Heart right ventricle (tissue), 16 donors: Measurements from ENCODE around the gene CRADD. TPM values are rescaled to one million over a fixed set of nuclear protein-coding genes. Genes with fewer than 3 reads are reported as not detected.

Experiments
- ATAC-seq, 8 donors: fragments of 200-7000 bp; cut with Tn5 transposase; one replicate each; pipeline ENCODE4 v1.9.1; 2020; ENCODE audit warnings: mild to moderate bottlenecking in 8 of 8, moderate library complexity in 8 of 8, moderate number of reproducible peaks in 1 of 8
- DNase-seq, 2 donors: peaks; one replicate each; pipeline ENCODE4 v3.0.0-alpha.2; 2020
- H3K27ac ChIP-seq, 10 donors: fragments of 200-600 bp; sonication (generic) in 2 of 10; one replicate each; pipeline versions ENCODE4 v1.5.0 to v1.8.0; 2020 to 2022; ENCODE audit warnings: mild to moderate bottlenecking in 3 of 10
- H3K27me3 ChIP-seq, 7 donors: fragments of 200-600 bp; one replicate each; pipeline ENCODE4 v1.8.0; 2021 to 2022; ENCODE audit warnings: mild to moderate bottlenecking in 2 of 7
- H3K36me3 ChIP-seq, 9 donors: fragments of 200-600 bp; sonication (generic) in 1 of 9; one replicate each; pipeline versions ENCODE4 v1.5.0 to v1.8.0; 2020 to 2022; ENCODE audit warnings: mild to moderate bottlenecking in 2 of 9
- H3K4me1 ChIP-seq, 9 donors: fragments of 200-600 bp; sonication (generic) in 1 of 9; one replicate each; pipeline versions ENCODE4 v1.5.0 to v1.8.0; 2020 to 2022; ENCODE audit warnings: mild to moderate bottlenecking in 4 of 9
- H3K4me3 ChIP-seq, 10 donors: fragments of 200-600 bp; sonication (generic) in 2 of 10; one replicate each; pipeline versions ENCODE4 v1.5.0 to v1.8.0; 2020 to 2022; ENCODE audit warnings: mild to moderate bottlenecking in 7 of 10, moderate library complexity in 2 of 10
- H3K9me3 ChIP-seq, 11 donors: fragments of 200-600 bp in 10 of 11; sonication (generic) in 2 of 11; one replicate each; pipeline versions ENCODE4 v1.5.0 to v1.8.0; 2013 to 2022; ENCODE audit warnings: mild to moderate bottlenecking in 2 of 11, control low read depth in 1 of 11, moderate library complexity in 1 of 11
- CTCF ChIP-seq, 9 donors: fragments of 200-600 bp; sonication (generic) in 2 of 9; IDR thresholded peaks; one replicate each; pipeline versions ENCODE4 v1.5.0 to v1.8.0; 2021 to 2022; ENCODE audit warnings: antibody characterized with exemption in 9 of 9, mild to moderate bottlenecking in 5 of 9, moderate library complexity in 1 of 9
- WGBS, 2 donors: extraction: QIAGEN DNeasy Blood & Tissue Kit; methylation state at CpG; one replicate each; pipeline ENCODE4 v1.1.7; 2013; ENCODE audit warnings: inconsistent platforms in 1 of 2; 5-methylcytosine and 5-hydroxymethylcytosine counted together
- intact Hi-C, 10 donors: fragments of 100-400 bp; cut with DNase I; formaldehyde crosslinking; loops; one replicate each; pipeline versions ENCODE4 v1.11.1 to v1.14.2; 2022
- polyA plus RNA-seq, 2 donors: library from polyadenylated mRNA; stranded (reverse); fragments of 200-250 nt; gene quantifications; one replicate each; pipeline ENCODE4 v1.2.3, GENCODE V29; 2013
- total RNA-seq, 10 donors: library from RNA; stranded (reverse); fragmentation: NEBNext Ultra II Directional in 3 of 10; extraction: Animal tissue kit (Norgen Biotek cat#: 25700) in 3 of 10; gene quantifications; one replicate each; pipeline versions ENCODE4 v1.2.1 to v1.2.4, GENCODE V29; 2021 to 2023
- donor health status: Arrhythmogenic right ventricular cardiomyopathy.
- donor health status: ischemic (EF 13 %, LVEDD 7.1; RV severe dilation, severe dysfunction).
- donor health status: healthy with polysubstance abuse.
- donor health status: DM: no; HTN: yes; CAD: no.
- donor health status: DM: no; HTN: no; CAD: no.
- donor health status: ischemic (EF 25% LVEDD 6.9; RV normal size, moderate dysfunction).
- donor health status: ischemic (EF 25% LVEDD 5.7; RV mildly dilated, moderate dysfunction).
- donor health status: healthy.
- donor health status: DM: yes; HTN: yes; CAD: no.
- donor health status: Ischemic cardiomyopathy.
- donor health status: ischemic (EF 35%, LVEDD 5.7; RV mildly dilated, moderate dysfunction).
- donor health status: nonischemic (EF 11% LVEDD 7.7; RV severe dilation, severe dysfunction).
- donor health status: DM: yes; HTN: yes; CAD: no.
- donor health status: PGD.
- donor health status: ischemic (EF 29% LVEDD 5.4; RV normal size, mild dysfunction).
- donor health status: nonischemic (EF 23%, LVEDD 6.1; RV moderate dilation, normal function).

Gene CRADD
- total and polyA plus RNA-seq, 12 donors, result 5.0 to 80.1 (median 51.4) TPM

GRCh38 chr12:93850481-93851256 lies 173.5 kb downstream of the CRADD start:
- 97% methylated on average over 7 of the region's 7 CpGs for WGBS, 2 donors
- ATAC-seq (no peak), DNase-seq (no peak)
- H3K9me3 ChIP-seq, result no peaks in the 10 kb centered on the region
- no peaks in the 10 kb centered on the region for H3K27me3 ChIP-seq
- H3K4me1 ChIP-seq, result peaks cover 0 to 32% (median 11%) of the 10 kb centered on the region in 9 donors
- H3K36me3 ChIP-seq, result peaks cover 0 to 7% (median 0%) of the 10 kb centered on the region in 9 donors
- H3K4me3 ChIP-seq, result no peak overlapping the region
- H3K27ac ChIP-seq, result no peak overlapping the region
- no peak for TF ChIP-seq CTCF (IDR thresholded peaks at IDR 0.05)
- intact Hi-C loops, result no loop called here

- no peak overlapping the region for H3K27ac ChIP-seq
- H3K27me3 ChIP-seq, result no peaks in the 10 kb centered on the region
- ATAC-seq (no peak), DNase-seq (no peak)
- peaks cover 0 to 32% (median 14%) of the 10 kb centered on the region in 9 donors for H3K4me1 ChIP-seq
- no peaks in the 10 kb centered on the region for H3K9me3 ChIP-seq
- no peak for TF ChIP-seq CTCF (IDR thresholded peaks at IDR 0.05)
- peaks cover 0 to 7% (median 0%) of the 10 kb centered on the region in 9 donors for H3K36me3 ChIP-seq
- intact Hi-C loops, result no loop called here
- 93 to 96% methylated on average over 4 of the region's 4 CpGs for WGBS, 2 donors
- no peak overlapping the region for H3K4me3 ChIP-seq
These were observed 174.1 kb downstream of the CRADD start for GRCh38 chr12:93851257-93851671.

- Histone ChIP-seq H3K4me1 (peaks cover 0 to 33% (median 22%) of the 10 kb centered on the region in 9 donors), H3K27me3 (no peaks in the 10 kb centered on the region), H3K4me3 (no peak overlapping the region), H3K27ac (no peak overlapping the region), H3K36me3 (peaks cover 0 to 7% (median 0%) of the 10 kb centered on the region in 9 donors), H3K9me3 (no peaks in the 10 kb centered on the region)
- ATAC-seq, result peak in 1 of 8 donors; percentile 22
- no peak for TF ChIP-seq CTCF (IDR thresholded peaks at IDR 0.05)
- DNase-seq, result no peak
- 66 to 81% methylated on average over 8 of the region's 8 CpGs for WGBS, 2 donors
- intact Hi-C loops, result no loop called here
These were observed 175.0 kb downstream of the CRADD start for GRCh38 chr12:93852173-93852591.

GRCh38 chr12:93853698-93854478 lies 176.7 kb downstream of the CRADD start:
- Histone ChIP-seq H3K36me3 (peaks cover 0 to 7% (median 0%) of the 10 kb centered on the region in 9 donors), H3K27ac (no peak overlapping the region), H3K27me3 (no peaks in the 10 kb centered on the region), H3K9me3 (no peaks in the 10 kb centered on the region), H3K4me1 (peaks cover 2 to 44% (median 27%) of the 10 kb centered on the region in 9 donors), H3K4me3 (no peak overlapping the region)
- DNase-seq (no peak), ATAC-seq (peak in 1 of 8 donors; percentile 23)
- intact Hi-C loops, result no loop called here
- 84 to 87% methylated on average over 17 of the region's 17 CpGs for WGBS, 2 donors
- TF ChIP-seq CTCF (IDR thresholded peaks at IDR 0.05), result no peak
